Right lobe of liver (tissue), 6 donors: ENCODE data around the gene PLXNA4. TPM values are rescaled to one million over a fixed set of nuclear protein-coding genes. Genes with fewer than 3 reads are reported as not detected.
A peak's percentile ranks its signal among the peaks of the same experiment; 100 is the strongest.

Experiments
- ATAC-seq, 4 donors: fragments of 200-7000 bp; cut with Tn5 transposase; one replicate each; pipeline ENCODE4 v1.9.1; 2020; ENCODE audit warnings: mild to moderate bottlenecking in 4 of 4, moderate library complexity in 4 of 4
- DNase-seq, 3 donors: peaks; one replicate each; pipeline ENCODE4 v3.0.0-alpha.2; 2020
- H3K27ac ChIP-seq, 3 donors: fragments of 200-600 bp; one replicate each; pipeline ENCODE4 v1.8.0; 2022
- H3K27me3 ChIP-seq, 2 donors: fragments of 200-600 bp; one replicate each; pipeline ENCODE4 v1.8.0; 2022
- H3K36me3 ChIP-seq, 4 donors: fragments of 200-600 bp; sonication (generic) in 1 of 4; one replicate each; pipeline versions ENCODE4 v1.5.1 to v1.8.0; 2017 to 2022; ENCODE audit warnings: control low read depth in 1 of 4
- H3K4me1 ChIP-seq, 4 donors: fragments of 200-600 bp; sonication (generic) in 1 of 4; one replicate each; pipeline versions ENCODE4 v1.5.1 to v1.8.0; 2017 to 2022; ENCODE audit warnings: control low read depth in 1 of 4
- H3K4me3 ChIP-seq, 3 donors: fragments of 200-600 bp; one replicate each; pipeline ENCODE4 v1.8.0; 2022
- H3K9me3 ChIP-seq, 4 donors: fragments of 200-600 bp; sonication (generic) in 1 of 4; one replicate each; pipeline versions ENCODE4 v1.5.1 to v1.8.0; 2017 to 2022; ENCODE audit warnings: control low read depth in 1 of 4
- POLR2A ChIP-seq: fragments of 450-650 bp; IDR thresholded peaks from one replicate; pipeline ENCODE4 v1.6.1; 2017; ENCODE audit warnings: antibody characterized with exemption, mild to moderate bottlenecking
- WGBS: methylation state at CpG from one replicate; pipeline ENCODE4 v1.1.6; 2018; ENCODE audit warnings: low coverage, low lambda C conversion rate; ENCODE audit not compliant: insufficient coverage; ENCODE audit errors: missing lambda C conversion rate; 5-methylcytosine and 5-hydroxymethylcytosine counted together
- intact Hi-C, 2 donors: fragments of 100-400 bp; cut with DNase I; formaldehyde crosslinking; loops; one replicate each; pipeline versions ENCODE4 v1.11.2 to v1.14.1; 2022
- total RNA-seq, 6 experiments: library from RNA; depleted of rRNA in 2 of 6; stranded (reverse); fragments of >200 nt in 2 of 6; fragmentation: NEBNext Ultra II Directional in 3 of 6; extraction: Animal tissue kit (Norgen Biotek cat#: 25700) in 3 of 6; gene quantifications; one replicate each; pipeline versions ENCODE4 v1.1.0 to v1.2.4, GENCODE V29; 2016 to 2023
- TF ChIP-seq, protein P1 (sequence below), 4 donors: fragments of 200-600 bp in 3 of 4; fragments of 450-650 bp in 1 of 4; IDR thresholded peaks; one replicate each; pipeline versions ENCODE4 v1.5.1 to v1.8.0; 2016 to 2022; ENCODE audit warnings: antibody characterized with exemption in 4 of 4, mild to moderate bottlenecking in 2 of 4
- donor health status: DM: no; HTN: yes; CAD: no.
- donor health status: DM: no; HTN: no; CAD: no.
- donor health status: DM: no; HTN: no; CAD: no.
- donor health status: DM: no; HTN: yes; CAD: no.
- donor health status: DM: no; HTN: yes; CAD: no.

Gene PLXNA4
- total RNA-seq, 6 experiments from 2014 or later: 0.17 to 0.90 (median 0.30) TPM

DNA sequence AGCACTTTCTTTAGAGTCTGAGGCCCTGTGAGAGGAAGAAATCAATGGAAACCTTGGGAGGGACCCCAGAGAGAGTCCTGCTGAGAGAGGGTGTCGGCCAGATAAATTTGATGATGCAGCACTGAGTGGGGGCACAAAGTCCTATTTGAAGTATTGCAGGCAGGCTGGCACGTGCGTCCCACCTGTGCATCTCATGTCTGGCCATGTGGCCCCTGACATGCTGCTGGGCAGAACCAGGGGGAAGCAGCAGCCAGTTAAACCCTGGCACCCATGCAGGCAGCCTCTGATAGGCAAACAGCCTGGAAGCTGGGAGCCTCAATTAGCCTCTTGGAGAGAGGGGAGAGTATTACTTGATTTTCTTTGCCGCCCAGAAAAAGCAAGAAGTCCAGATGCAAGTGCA is 180.9 kb downstream of the PLXNA4 start:
- intact Hi-C loops: loop anchor here in 1 of 2 donors (10.0 kb wide), 1 partner anchor 71 kb away; no protein-coding TSS in a partner anchor
- peak in 1 of 3 donors; percentile 55 for DNase-seq
- no peak overlapping the region for H3K27ac ChIP-seq
- ATAC-seq: peak in 3 of 4 donors; percentile 38 to 60 (median 59)
- TF ChIP-seq POLR2A: no peak
- TF ChIP-seq, protein P1, sequence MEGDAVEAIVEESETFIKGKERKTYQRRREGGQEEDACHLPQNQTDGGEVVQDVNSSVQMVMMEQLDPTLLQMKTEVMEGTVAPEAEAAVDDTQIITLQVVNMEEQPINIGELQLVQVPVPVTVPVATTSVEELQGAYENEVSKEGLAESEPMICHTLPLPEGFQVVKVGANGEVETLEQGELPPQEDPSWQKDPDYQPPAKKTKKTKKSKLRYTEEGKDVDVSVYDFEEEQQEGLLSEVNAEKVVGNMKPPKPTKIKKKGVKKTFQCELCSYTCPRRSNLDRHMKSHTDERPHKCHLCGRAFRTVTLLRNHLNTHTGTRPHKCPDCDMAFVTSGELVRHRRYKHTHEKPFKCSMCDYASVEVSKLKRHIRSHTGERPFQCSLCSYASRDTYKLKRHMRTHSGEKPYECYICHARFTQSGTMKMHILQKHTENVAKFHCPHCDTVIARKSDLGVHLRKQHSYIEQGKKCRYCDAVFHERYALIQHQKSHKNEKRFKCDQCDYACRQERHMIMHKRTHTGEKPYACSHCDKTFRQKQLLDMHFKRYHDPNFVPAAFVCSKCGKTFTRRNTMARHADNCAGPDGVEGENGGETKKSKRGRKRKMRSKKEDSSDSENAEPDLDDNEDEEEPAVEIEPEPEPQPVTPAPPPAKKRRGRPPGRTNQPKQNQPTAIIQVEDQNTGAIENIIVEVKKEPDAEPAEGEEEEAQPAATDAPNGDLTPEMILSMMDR (IDR thresholded peaks at IDR 0.05): no peak
- H3K36me3 ChIP-seq: no peaks in the 10 kb centered on the region
- 58% methylated on average over 2 of the region's 4 CpGs for WGBS
- H3K9me3 ChIP-seq: no peaks in the 10 kb centered on the region
- H3K4me1 ChIP-seq: peaks cover 0 to 4% (median 0%) of the 10 kb centered on the region in 4 donors
- H3K27me3 ChIP-seq: no peaks in the 10 kb centered on the region
- no peak overlapping the region for H3K4me3 ChIP-seq

DNA sequence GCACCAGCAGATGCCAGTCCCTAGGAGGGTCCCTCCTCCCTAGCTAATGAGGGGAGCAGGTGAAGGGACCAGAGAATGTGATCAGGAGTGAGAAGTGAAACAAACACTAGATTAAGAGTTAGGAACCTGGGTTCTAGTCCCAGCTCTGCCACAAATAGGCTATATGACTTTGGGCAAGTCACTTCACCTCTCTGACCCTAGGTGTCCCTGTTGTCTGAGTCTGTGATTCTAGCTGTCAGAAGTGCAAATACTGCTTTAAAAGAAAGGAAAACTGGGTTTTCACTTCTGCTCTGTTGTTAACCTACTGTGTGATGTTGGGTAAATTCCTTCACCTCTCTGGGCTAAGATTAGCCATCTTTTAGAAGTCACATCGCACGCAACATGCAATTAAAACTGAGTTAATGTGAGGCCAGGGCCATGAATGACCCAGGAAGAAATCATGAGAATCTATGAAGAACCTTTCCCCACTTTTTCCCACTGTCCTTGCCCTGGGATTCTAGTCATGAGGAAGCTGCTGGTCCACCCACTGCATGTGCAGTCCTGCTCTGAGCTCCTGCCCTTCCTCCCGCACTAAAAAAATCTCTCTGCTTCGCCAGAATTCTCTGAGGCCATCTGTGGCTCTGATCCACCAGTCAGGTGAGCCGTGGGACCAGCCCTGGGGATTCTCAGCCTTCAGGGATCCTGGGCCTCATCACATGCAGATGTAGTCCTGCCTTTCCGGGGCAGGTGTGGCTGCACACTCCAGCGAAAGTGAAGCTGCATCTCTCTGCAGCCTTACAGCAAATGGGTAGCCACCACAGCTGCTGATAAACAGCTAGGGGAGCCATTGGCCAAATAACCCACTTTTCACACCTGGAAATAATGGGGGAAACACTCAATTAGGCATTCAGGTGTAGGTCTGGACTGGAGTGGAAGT is 181.7 kb downstream of the PLXNA4 start:
- no peaks in the 10 kb centered on the region for H3K27me3 ChIP-seq
- intact Hi-C loops: loop anchor here in 1 of 2 donors (5.0 to 10.0 kb wide), 2 partner anchors 70 to 183 kb away; partner anchors contain the start of gene PLXNA4
- 67% methylated on average over 7 of the region's 7 CpGs for WGBS
- no peak overlapping the region for H3K27ac ChIP-seq
- no peak overlapping the region for H3K4me3 ChIP-seq
- peak; percentile 54 to 74 (median 59) for ATAC-seq
- TF ChIP-seq POLR2A: no peak
- TF ChIP-seq, protein P1 (IDR thresholded peaks at IDR 0.05): peak; percentile 36 to 44 (median 41)
- H3K9me3 ChIP-seq: no peaks in the 10 kb centered on the region
- no peaks in the 10 kb centered on the region for H3K36me3 ChIP-seq
- H3K4me1 ChIP-seq: no peaks in the 10 kb centered on the region
- DNase-seq: no peak

DNA sequence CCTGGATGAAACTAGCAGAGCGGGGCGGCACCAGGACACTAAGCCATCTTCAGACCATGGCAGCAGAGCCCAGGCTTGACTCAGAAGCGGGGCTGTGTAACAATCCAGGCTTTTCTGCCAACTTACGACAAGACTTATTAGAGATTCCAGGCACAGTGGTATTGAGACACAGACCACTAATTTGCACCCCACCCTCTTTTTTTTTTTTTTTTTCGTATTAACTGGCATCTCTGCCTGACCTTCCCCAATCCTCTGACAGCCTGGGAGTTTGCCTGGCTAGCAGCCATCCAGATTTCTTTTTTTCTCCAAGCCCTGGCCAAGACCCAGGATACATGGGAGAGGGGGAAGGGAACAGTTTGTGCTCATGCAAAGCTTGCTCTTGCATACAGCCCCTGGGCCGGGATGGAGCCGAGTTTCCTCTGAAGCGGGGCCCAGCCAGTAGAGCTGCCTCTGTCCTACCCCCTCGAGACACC is 182.4 kb downstream of the PLXNA4 start:
- Histone ChIP-seq H3K27me3 (no peaks in the 10 kb centered on the region), H3K4me3 (no peak overlapping the region), H3K4me1 (no peaks in the 10 kb centered on the region), H3K36me3 (no peaks in the 10 kb centered on the region), H3K27ac (no peak overlapping the region), H3K9me3 (no peaks in the 10 kb centered on the region)
- peak in 1 of 3 donors; percentile 52 for DNase-seq
- 27% methylated on average over 6 of the region's 9 CpGs for WGBS
- intact Hi-C loops: loop anchor here in 1 of 2 donors (5.0 to 10.0 kb wide), 2 partner anchors 69 to 183 kb away; partner anchors contain the start of gene PLXNA4
- ATAC-seq: peak; percentile 59 to 71 (median 62)
- no peak for TF ChIP-seq POLR2A
- TF ChIP-seq, protein P1 (IDR thresholded peaks at IDR 0.05): no peak

DNA sequence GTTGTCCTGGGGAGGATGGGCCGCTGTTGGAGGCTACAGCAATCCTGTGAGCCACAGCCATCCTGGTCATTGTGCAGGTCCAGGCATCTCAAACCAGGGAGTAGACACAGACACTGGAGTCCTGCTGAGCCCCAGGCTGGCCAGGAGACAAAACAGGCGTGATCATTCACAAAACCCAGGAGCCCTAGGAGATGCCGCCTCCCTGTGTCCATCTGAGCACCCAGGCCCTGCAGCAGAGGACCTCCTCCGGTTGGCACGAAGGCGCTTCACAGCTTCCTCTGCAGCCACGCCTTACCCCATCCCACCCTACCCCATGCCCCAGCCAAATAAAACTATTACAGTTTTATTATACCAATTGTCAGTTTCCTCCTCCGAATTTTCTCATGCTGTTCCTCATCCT is 183.6 kb downstream of the PLXNA4 start:
- no peak for DNase-seq
- TF ChIP-seq, protein P1 (IDR thresholded peaks at IDR 0.05): no peak
- no peak for TF ChIP-seq POLR2A

More for the DNA sequence above, 183.6 kb downstream of the PLXNA4 start:
- H3K27me3 ChIP-seq: no peaks in the 10 kb centered on the region
- WGBS: 93% methylated on average over 5 of the region's 8 CpGs
- H3K9me3 ChIP-seq: no peaks in the 10 kb centered on the region
- H3K36me3 ChIP-seq: no peaks in the 10 kb centered on the region
- intact Hi-C loops: loop anchor here in 1 of 2 donors (5.0 to 10.0 kb wide), 2 partner anchors 68 to 185 kb away; partner anchors contain the start of gene PLXNA4
- H3K4me1 ChIP-seq: no peaks in the 10 kb centered on the region
- H3K4me3 ChIP-seq: no peak overlapping the region
- ATAC-seq: peak in 1 of 4 donors; percentile 34
- no peak overlapping the region for H3K27ac ChIP-seq
